Activated CD4-positive, alpha-beta T cell treated with anti-CD3 and anti-CD28 coated beads, Interleukin-2, amount 50 U/mL, for 16 hours (primary cell): ENCODE results near the gene CREM.
A peak's percentile ranks its signal among the peaks of the same experiment; 100 is the strongest.

Source experiments
- DNase-seq: peaks from one replicate; pipeline ENCODE4 v3.0.0-alpha.2; 2020

The CREM gene

GRCh38 chr10:35136263-35136815 is 9.7 kb downstream of the CREM start:
- DNase-seq = no peak

- no peak for DNase-seq
These were observed 13.5 kb downstream of the CREM start for GRCh38 chr10:35140126-35140525.

- DNase-seq = no peak
These were observed 14.1 kb downstream of the CREM start for GRCh38 chr10:35140727-35141126.

- no peak for DNase-seq
These were observed 23.7 kb downstream of the CREM start for GRCh38 chr10:35150308-35150707.

- DNase-seq = no peak
These were observed 26.3 kb downstream of the CREM start for GRCh38 chr10:35152992-35153391.

- no peak for DNase-seq
These were observed 27.1 kb downstream of the CREM start for GRCh38 chr10:35153716-35154115.

GRCh38 chr10:35160743-35161142 is 34.1 kb downstream of the CREM start:
- no peak for DNase-seq

- DNase-seq = no peak
These were observed 35.3 kb downstream of the CREM start for GRCh38 chr10:35161906-35162305.

GRCh38 chr10:35165136-35165535 is 38.5 kb downstream of the CREM start:
- no peak for DNase-seq

GRCh38 chr10:35165811-35166210 is 39.2 kb downstream of the CREM start:
- no peak for DNase-seq

- no peak for DNase-seq
These were observed 40.0 kb downstream of the CREM start for GRCh38 chr10:35166607-35167006.

- no peak for DNase-seq
These were observed 40.7 kb downstream of the CREM start for GRCh38 chr10:35167342-35167741.

- no peak for DNase-seq
These were observed 45.5 kb downstream of the CREM start for GRCh38 chr10:35172146-35172545.

- DNase-seq = no peak
These were observed 45.9 kb downstream of the CREM start for GRCh38 chr10:35172574-35172973.

- no peak for DNase-seq
These were observed 51.7 kb downstream of the CREM start for GRCh38 chr10:35178331-35178730.

- DNase-seq = no peak
These were observed 56.2 kb downstream of the CREM start for GRCh38 chr10:35182631-35183510.

GRCh38 chr10:35184527-35185171 is 58.0 kb downstream of the CREM start:
- DNase-seq = no peak

- DNase-seq = no peak
These were observed 58.8 kb downstream of the CREM start for GRCh38 chr10:35185260-35186034.

- no peak for DNase-seq
These were observed 62.3 kb downstream of the CREM start for GRCh38 chr10:35188954-35189353.

- DNase-seq = no peak
These were observed 64.9 kb downstream of the CREM start for GRCh38 chr10:35191523-35191922.

GRCh38 chr10:35192645-35193249 is 66.1 kb downstream of the CREM start:
- DNase-seq = no peak

- DNase-seq = no peak
These were observed 67.8 kb downstream of the CREM start for GRCh38 chr10:35194471-35194870.

- peak; percentile 58 for DNase-seq
These were observed 68.3 kb downstream of the CREM start for GRCh38 chr10:35194906-35195305.
